ENCODE results near the gene SPSB4.

The SPSB4 gene

DNA sequence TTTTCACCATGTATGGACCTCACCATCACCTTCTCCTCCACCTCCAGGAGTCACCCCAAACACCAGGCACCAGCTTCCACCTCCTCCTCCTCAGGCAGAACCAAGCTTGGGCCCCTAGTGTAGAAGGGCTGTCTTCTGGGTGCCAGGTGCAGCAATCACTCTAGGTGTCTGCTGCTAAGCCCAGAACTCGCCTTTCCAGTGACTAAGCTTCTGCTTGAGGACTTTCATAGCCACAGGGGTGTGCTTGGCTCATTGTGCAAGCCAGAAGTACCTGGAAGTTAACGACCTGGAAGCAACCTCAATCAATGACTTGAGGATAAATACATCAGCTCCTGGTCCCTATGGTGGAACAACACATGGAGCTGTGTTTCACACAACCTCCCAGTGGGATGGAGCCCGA, 130.7 kb downstream of the SPSB4 start:
- ChIA-PET CTCF (no interaction called here), POLR2A (no interaction called here)
- TF ChIP-seq ZNF624 (tag by site-specific recombination; IDR thresholded peaks at IDR 0.05) (no peak), ZNF600 (tag by site-specific recombination; IDR thresholded peaks at IDR 0.05) (no peak), ZNF202 (tag by site-specific recombination; IDR thresholded peaks at IDR 0.05; ENCODE audit: borderline replicate concordance) (no peak), ZNF350 (tag by site-specific recombination; IDR thresholded peaks at IDR 0.05) (no peak), ZNF768 (tag by site-specific recombination; IDR thresholded peaks at IDR 0.05) (no peak), SP3 (tag by site-specific recombination; IDR thresholded peaks at IDR 0.05) (no peak), ZNF10 (tag by site-specific recombination; IDR thresholded peaks at IDR 0.05) (no peak), ZNF248 (tag by site-specific recombination; IDR thresholded peaks at IDR 0.05) (no peak), ZNF664 (tag by site-specific recombination; IDR thresholded peaks at IDR 0.05) (no peak), HOXD13 (CRISPR knock-in tag; IDR thresholded peaks at IDR 0.05; ENCODE audit: borderline replicate concordance) (no peak), ZNF114 (tag by site-specific recombination; IDR thresholded peaks at IDR 0.05) (no peak), ZNF391 (tag by site-specific recombination; IDR thresholded peaks at IDR 0.05; ENCODE audit: borderline replicate concordance, low read depth) (no peak), ZNF555 (tag by site-specific recombination; conservative IDR thresholded peaks at IDR 0.05) (no peak)
- TF ChIP-seq, protein P1, sequence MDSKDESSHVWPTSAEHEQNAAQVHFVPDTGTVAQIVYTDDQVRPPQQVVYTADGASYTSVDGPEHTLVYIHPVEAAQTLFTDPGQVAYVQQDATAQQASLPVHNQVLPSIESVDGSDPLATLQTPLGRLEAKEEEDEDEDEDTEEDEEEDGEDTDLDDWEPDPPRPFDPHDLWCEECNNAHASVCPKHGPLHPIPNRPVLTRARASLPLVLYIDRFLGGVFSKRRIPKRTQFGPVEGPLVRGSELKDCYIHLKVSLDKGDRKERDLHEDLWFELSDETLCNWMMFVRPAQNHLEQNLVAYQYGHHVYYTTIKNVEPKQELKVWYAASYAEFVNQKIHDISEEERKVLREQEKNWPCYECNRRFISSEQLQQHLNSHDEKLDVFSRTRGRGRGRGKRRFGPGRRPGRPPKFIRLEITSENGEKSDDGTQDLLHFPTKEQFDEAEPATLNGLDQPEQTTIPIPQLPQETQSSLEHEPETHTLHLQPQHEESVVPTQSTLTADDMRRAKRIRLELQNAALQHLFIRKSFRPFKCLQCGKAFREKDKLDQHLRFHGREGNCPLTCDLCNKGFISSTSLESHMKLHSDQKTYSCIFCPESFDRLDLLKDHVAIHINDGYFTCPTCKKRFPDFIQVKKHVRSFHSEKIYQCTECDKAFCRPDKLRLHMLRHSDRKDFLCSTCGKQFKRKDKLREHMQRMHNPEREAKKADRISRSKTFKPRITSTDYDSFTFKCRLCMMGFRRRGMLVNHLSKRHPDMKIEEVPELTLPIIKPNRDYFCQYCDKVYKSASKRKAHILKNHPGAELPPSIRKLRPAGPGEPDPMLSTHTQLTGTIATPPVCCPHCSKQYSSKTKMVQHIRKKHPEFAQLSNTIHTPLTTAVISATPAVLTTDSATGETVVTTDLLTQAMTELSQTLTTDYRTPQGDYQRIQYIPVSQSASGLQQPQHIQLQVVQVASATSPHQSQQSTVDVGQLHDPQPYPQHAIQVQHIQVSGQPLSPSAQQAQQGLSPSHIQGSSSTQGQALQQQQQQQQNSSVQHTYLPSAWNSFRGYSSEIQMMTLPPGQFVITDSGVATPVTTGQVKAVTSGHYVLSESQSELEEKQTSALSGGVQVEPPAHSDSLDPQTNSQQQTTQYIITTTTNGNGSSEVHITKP (tag by site-specific recombination; IDR thresholded peaks at IDR 0.05) = no peak
- TF ChIP-seq, protein P2, sequence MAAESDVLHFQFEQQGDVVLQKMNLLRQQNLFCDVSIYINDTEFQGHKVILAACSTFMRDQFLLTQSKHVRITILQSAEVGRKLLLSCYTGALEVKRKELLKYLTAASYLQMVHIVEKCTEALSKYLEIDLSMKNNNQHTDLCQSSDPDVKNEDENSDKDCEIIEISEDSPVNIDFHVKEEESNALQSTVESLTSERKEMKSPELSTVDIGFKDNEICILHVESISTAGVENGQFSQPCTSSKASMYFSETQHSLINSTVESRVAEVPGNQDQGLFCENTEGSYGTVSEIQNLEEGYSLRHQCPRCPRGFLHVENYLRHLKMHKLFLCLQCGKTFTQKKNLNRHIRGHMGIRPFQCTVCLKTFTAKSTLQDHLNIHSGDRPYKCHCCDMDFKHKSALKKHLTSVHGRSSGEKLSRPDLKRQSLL (tag by site-specific recombination; IDR thresholded peaks at IDR 0.05) = no peak
- TF ChIP-seq, protein P3, sequence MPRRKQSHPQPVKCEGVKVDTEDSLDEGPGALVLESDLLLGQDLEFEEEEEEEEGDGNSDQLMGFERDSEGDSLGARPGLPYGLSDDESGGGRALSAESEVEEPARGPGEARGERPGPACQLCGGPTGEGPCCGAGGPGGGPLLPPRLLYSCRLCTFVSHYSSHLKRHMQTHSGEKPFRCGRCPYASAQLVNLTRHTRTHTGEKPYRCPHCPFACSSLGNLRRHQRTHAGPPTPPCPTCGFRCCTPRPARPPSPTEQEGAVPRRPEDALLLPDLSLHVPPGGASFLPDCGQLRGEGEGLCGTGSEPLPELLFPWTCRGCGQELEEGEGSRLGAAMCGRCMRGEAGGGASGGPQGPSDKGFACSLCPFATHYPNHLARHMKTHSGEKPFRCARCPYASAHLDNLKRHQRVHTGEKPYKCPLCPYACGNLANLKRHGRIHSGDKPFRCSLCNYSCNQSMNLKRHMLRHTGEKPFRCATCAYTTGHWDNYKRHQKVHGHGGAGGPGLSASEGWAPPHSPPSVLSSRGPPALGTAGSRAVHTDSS (tag by site-specific recombination; IDR thresholded peaks at IDR 0.05) = no peak
- TF ChIP-seq, protein P4, sequence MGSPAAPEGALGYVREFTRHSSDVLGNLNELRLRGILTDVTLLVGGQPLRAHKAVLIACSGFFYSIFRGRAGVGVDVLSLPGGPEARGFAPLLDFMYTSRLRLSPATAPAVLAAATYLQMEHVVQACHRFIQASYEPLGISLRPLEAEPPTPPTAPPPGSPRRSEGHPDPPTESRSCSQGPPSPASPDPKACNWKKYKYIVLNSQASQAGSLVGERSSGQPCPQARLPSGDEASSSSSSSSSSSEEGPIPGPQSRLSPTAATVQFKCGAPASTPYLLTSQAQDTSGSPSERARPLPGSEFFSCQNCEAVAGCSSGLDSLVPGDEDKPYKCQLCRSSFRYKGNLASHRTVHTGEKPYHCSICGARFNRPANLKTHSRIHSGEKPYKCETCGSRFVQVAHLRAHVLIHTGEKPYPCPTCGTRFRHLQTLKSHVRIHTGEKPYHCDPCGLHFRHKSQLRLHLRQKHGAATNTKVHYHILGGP (tag by site-specific recombination; IDR thresholded peaks at IDR 0.05) = no peak
- TF ChIP-seq, protein P5, sequence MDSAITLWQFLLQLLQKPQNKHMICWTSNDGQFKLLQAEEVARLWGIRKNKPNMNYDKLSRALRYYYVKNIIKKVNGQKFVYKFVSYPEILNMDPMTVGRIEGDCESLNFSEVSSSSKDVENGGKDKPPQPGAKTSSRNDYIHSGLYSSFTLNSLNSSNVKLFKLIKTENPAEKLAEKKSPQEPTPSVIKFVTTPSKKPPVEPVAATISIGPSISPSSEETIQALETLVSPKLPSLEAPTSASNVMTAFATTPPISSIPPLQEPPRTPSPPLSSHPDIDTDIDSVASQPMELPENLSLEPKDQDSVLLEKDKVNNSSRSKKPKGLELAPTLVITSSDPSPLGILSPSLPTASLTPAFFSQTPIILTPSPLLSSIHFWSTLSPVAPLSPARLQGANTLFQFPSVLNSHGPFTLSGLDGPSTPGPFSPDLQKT (IDR thresholded peaks at IDR 0.05; ENCODE audit: borderline replicate concordance, low read depth, low read length) = no peak
- Histone ChIP-seq H3K27ac (ENCODE audit: extremely low read depth, low read depth, low read length) (no peak overlapping the region), H3K4me3 (ENCODE audit: low read depth, low read length) (no peak overlapping the region), H3K9me3 (ENCODE audit: control insufficient read depth, insufficient read depth, low read depth, low read length) (no peaks in the 10 kb centered on the region), H3K4me1 (ENCODE audit: control insufficient read depth, insufficient read depth, low read length) (no peaks in the 10 kb centered on the region), H3K36me3 (ENCODE audit: control insufficient read depth in 2 of 2, insufficient read depth in 1 of 2, low read length in 2 of 2) (no peaks in the 10 kb centered on the region)
